Anterior cingulate cortex (tissue), 58 donors: ENCODE results near the gene IRS1.

Experiments used
- DNase-seq, 58 donors: peaks; one replicate each; lab custom pipeline; 2025; lab: John Stamatoyannopoulos, UW

Gene IRS1

GRCh38 chr2:226829721-226830631 lies 30.4 kb upstream of the IRS1 start:
- DNase-seq = no peak

- DNase-seq = no peak
Observed at GRCh38 chr2:226828191-226828590, 28.6 kb upstream of the IRS1 start.

GRCh38 chr2:226825056-226825455 lies 25.4 kb upstream of the IRS1 start:
- DNase-seq = no peak

GRCh38 chr2:226818930-226819329 lies 19.3 kb upstream of the IRS1 start:
- DNase-seq = no peak

- DNase-seq = peak in 7 of 58 donors; percentile 3 to 44 (median 18)
Observed at GRCh38 chr2:226813148-226813701, 13.6 kb upstream of the IRS1 start.

- DNase-seq = no peak
Observed at GRCh38 chr2:226803410-226803809, 3.8 kb upstream of the IRS1 start.

GRCh38 chr2:226802573-226802972 lies 3.0 kb upstream of the IRS1 start:
- DNase-seq = peak in 2 of 58 donors; percentile 35 to 63

GRCh38 chr2:226800941-226801784 lies 1.5 kb upstream of the IRS1 start:
- peak; percentile 58 to 96 (median 91) for DNase-seq

- peak in 17 of 58 donors; percentile 32 to 71 (median 56) for DNase-seq
Observed at GRCh38 chr2:226799976-226800940, 638 bp upstream of the IRS1 start.

- DNase-seq = peak in 35 of 58 donors; percentile 13 to 71 (median 49)
Observed at GRCh38 chr2:226798422-226799210, 1.0 kb downstream of the IRS1 start.

GRCh38 chr2:226797989-226798421 lies 1.6 kb downstream of the IRS1 start:
- DNase-seq = no peak

- DNase-seq = peak in 2 of 58 donors; percentile 1 to 8
Observed at GRCh38 chr2:226797289-226797988, 2.2 kb downstream of the IRS1 start.

GRCh38 chr2:226796840-226797288 lies 2.8 kb downstream of the IRS1 start:
- DNase-seq = peak in 10 of 58 donors; percentile 0 to 40 (median 16)

- DNase-seq = peak in 1 of 58 donors; percentile 20
Observed at GRCh38 chr2:226796012-226796839, 3.4 kb downstream of the IRS1 start.

GRCh38 chr2:226795281-226796011 lies 4.2 kb downstream of the IRS1 start:
- DNase-seq = peak in 3 of 58 donors; percentile 12 to 21 (median 13)

GRCh38 chr2:226794751-226795171 lies 4.9 kb downstream of the IRS1 start:
- DNase-seq = peak in 2 of 58 donors; percentile 4 to 12
